Upper lobe of left lung (tissue), 4 donors: ENCODE data around the gene UNC79.
"Not testable (repeated sequence)": the region's sequence is repeated elsewhere in the genome, so short reads cannot be mapped to it uniquely, and the experiment has no call there.

Experiments
- POLR2A ChIP-seq, 4 donors: fragments of 450-650 bp; IDR thresholded peaks; one replicate each; pipeline ENCODE4 v1.5.1; 2016 to 2017; ENCODE audit warnings: antibody characterized with exemption in 4 of 4, mild to moderate bottlenecking in 2 of 4
- POLR2AphosphoS5 ChIP-seq, 2 donors: sonication (generic); formaldehyde crosslinking; IDR thresholded peaks; one replicate each; pipeline ENCODE4 v1.5.1; 2017; ENCODE audit warnings: antibody characterized with exemption in 2 of 2
- TF ChIP-seq, protein P1 (sequence below), 6 experiments: fragments of 450-650 bp in 4 of 6; fragments of 200-600 bp in 2 of 6; sonication (generic) in 2 of 6; IDR thresholded peaks; one replicate each; pipeline ENCODE4 v1.5.1; 2016 to 2019; ENCODE audit warnings: antibody characterized with exemption in 6 of 6

DNA sequence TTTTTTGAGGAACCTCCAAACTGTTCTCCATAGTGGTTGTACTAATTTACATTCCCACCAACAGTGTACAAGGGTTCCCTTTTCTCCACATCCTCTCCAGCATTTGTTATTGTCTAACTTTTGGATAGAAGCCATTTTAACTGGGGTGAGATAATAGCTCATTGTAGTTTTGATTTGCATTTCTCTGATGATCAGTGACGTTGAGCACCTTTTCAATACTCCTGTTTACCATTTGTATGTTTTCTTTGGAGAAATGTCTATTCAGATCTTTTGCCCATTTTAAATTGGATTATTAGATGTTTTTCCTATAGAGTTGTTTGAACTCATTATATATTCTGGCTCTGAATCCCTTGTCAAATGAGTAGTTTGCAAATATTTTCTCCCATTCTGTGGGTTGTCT, 46.5 kb upstream of the UNC79 start:
- not testable (repeated sequence) for TF ChIP-seq POLR2A, POLR2AphosphoS5 (IDR thresholded peaks at IDR 0.05)
- TF ChIP-seq, protein P1, sequence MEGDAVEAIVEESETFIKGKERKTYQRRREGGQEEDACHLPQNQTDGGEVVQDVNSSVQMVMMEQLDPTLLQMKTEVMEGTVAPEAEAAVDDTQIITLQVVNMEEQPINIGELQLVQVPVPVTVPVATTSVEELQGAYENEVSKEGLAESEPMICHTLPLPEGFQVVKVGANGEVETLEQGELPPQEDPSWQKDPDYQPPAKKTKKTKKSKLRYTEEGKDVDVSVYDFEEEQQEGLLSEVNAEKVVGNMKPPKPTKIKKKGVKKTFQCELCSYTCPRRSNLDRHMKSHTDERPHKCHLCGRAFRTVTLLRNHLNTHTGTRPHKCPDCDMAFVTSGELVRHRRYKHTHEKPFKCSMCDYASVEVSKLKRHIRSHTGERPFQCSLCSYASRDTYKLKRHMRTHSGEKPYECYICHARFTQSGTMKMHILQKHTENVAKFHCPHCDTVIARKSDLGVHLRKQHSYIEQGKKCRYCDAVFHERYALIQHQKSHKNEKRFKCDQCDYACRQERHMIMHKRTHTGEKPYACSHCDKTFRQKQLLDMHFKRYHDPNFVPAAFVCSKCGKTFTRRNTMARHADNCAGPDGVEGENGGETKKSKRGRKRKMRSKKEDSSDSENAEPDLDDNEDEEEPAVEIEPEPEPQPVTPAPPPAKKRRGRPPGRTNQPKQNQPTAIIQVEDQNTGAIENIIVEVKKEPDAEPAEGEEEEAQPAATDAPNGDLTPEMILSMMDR (IDR thresholded peaks at IDR 0.05) = not testable (repeated sequence)
